ENCODE results near the gene CCNE1. TPM values are rescaled to one million over a fixed set of nuclear protein-coding genes. Genes with fewer than 3 reads are reported as not detected.

CCNE1 gene
- total RNA-seq, 1 donor from 2014 or later: 2.5 TPM

DNA sequence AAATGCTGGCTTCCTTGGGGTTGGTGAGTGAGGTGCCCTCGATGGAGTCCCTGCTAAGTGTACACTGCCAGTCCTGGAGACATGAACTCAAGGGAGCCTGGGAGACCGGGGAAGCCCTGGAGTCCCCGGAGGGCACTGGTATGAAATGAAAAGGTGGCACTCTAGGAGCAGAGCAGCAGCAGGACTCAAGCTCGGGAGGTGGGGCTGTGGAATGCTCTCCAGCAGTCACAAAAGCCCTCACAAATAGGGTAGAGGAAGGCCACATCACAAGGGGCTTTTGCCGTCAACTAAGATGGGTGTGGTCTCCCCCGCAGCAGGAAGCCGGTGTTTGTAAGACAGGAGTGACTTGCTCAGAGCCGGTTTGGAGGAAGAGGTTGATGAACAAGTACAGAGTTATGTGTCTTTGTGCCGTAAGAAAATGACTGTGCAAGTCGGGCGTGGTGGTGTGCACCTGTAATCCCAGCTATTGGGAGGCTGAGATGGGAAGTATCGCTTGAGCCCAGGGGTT lies 19.3 kb downstream of the CCNE1 start:
- TF ChIP-seq, protein P1, sequence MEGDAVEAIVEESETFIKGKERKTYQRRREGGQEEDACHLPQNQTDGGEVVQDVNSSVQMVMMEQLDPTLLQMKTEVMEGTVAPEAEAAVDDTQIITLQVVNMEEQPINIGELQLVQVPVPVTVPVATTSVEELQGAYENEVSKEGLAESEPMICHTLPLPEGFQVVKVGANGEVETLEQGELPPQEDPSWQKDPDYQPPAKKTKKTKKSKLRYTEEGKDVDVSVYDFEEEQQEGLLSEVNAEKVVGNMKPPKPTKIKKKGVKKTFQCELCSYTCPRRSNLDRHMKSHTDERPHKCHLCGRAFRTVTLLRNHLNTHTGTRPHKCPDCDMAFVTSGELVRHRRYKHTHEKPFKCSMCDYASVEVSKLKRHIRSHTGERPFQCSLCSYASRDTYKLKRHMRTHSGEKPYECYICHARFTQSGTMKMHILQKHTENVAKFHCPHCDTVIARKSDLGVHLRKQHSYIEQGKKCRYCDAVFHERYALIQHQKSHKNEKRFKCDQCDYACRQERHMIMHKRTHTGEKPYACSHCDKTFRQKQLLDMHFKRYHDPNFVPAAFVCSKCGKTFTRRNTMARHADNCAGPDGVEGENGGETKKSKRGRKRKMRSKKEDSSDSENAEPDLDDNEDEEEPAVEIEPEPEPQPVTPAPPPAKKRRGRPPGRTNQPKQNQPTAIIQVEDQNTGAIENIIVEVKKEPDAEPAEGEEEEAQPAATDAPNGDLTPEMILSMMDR (IDR thresholded peaks at IDR 0.05; ENCODE audit: insufficient read depth, low read length, poor library complexity, severe bottlenecking): no peak
- DNase-seq (ENCODE audit: low read depth): no peak
- Histone ChIP-seq H3K4me3 (ENCODE audit: low read depth, low read length) (no peak overlapping the region), H3K27me3 (ENCODE audit: control insufficient read depth, insufficient read depth, low read length) (no peaks in the 10 kb centered on the region), H3K36me3 (ENCODE audit: control insufficient read depth, insufficient read depth, low read length) (no peaks in the 10 kb centered on the region)

DNA sequence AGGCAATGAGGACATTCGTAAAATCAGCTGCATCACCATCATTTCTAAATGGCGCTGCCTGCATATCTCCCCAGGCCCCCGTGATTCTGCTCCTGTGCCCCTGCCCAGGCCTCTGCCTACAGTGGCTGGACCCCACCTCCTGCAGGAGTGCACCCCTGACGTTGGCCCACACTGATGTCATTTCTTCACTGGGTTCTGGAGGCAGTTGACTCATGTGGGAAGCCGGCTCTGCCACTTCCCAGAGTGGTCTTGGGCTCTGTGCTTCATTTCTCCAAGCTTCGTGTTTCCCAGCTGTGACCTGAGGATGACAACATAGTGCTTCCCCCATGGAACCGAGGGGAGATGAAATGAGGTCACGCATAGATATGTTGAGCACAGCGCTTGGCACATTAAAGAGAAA lies 19.9 kb downstream of the CCNE1 start:
- DNase-seq (ENCODE audit: low read depth): no peak
- Histone ChIP-seq H3K27me3 (ENCODE audit: control insufficient read depth, insufficient read depth, low read length) (no peaks in the 10 kb centered on the region), H3K36me3 (ENCODE audit: control insufficient read depth, insufficient read depth, low read length) (no peaks in the 10 kb centered on the region), H3K4me3 (ENCODE audit: low read depth, low read length) (no peak overlapping the region)
- TF ChIP-seq, protein P1 (IDR thresholded peaks at IDR 0.05; ENCODE audit: insufficient read depth, low read length, poor library complexity, severe bottlenecking): no peak

DNA sequence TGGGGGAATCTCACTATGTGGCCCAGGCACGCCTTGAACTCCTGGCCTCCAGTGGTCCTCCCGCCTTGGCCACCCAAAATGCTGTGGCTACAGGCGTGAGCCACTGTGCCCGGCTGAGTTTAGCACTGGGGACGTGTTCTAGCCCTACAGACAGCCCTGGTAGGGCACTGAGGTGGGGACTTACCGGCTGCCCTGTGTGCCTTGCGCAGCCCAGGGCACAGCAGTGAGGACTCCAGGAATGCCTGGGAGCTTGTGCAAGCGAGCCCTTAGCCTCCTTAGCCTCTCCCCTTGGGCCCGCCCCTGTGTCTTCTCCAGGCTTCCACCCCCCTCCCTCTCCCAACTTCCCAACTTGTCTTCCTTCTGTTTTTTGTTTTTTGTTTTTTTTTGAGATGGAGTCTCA lies 21.0 kb downstream of the CCNE1 start:
- no peak overlapping the region for H3K4me3 ChIP-seq (ENCODE audit: low read depth, low read length)
- TF ChIP-seq, protein P1 (IDR thresholded peaks at IDR 0.05; ENCODE audit: insufficient read depth, low read length, poor library complexity, severe bottlenecking): no peak
- H3K36me3 ChIP-seq (ENCODE audit: control insufficient read depth, insufficient read depth, low read length): no peaks in the 10 kb centered on the region
- no peaks in the 10 kb centered on the region for H3K27me3 ChIP-seq (ENCODE audit: control insufficient read depth, insufficient read depth, low read length)
- DNase-seq (ENCODE audit: low read depth): no peak

DNA sequence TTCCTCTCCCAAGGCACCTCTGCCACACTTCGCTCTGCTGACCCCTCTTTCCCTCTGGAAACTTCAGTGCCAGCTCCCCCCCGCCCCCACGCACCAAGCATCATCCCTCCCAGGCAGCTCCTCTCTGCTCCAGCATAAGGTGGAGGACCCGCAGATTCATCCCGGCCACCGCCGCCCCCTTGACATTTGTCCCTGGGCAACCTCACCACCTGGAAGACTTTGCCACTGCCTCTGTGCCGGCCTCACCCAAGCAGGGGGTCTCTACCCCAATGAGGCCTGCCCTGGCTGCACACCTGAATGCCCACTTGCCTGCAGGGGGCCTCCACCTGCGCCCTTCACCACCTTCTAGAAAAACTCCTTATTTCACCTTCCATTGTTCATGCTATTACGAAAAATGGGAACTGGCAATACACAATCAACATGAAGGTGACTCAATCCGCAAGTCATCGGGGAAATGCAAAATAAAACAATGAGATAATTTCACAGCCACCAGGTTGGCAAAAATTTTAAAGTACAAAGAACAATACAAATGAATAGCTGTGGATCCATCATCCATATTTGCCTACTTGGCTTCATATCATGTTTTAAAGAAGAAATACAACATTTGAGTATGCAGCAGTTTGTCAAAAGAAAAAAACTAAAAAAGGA lies 21.9 kb downstream of the CCNE1 start:
- Histone ChIP-seq H3K27me3 (ENCODE audit: control insufficient read depth, insufficient read depth, low read length) (no peaks in the 10 kb centered on the region), H3K36me3 (ENCODE audit: control insufficient read depth, insufficient read depth, low read length) (no peaks in the 10 kb centered on the region), H3K4me3 (ENCODE audit: low read depth, low read length) (no peak overlapping the region)
- DNase-seq (ENCODE audit: low read depth): no peak
- TF ChIP-seq, protein P1 (IDR thresholded peaks at IDR 0.05; ENCODE audit: insufficient read depth, low read length, poor library complexity, severe bottlenecking): no peak

DNA sequence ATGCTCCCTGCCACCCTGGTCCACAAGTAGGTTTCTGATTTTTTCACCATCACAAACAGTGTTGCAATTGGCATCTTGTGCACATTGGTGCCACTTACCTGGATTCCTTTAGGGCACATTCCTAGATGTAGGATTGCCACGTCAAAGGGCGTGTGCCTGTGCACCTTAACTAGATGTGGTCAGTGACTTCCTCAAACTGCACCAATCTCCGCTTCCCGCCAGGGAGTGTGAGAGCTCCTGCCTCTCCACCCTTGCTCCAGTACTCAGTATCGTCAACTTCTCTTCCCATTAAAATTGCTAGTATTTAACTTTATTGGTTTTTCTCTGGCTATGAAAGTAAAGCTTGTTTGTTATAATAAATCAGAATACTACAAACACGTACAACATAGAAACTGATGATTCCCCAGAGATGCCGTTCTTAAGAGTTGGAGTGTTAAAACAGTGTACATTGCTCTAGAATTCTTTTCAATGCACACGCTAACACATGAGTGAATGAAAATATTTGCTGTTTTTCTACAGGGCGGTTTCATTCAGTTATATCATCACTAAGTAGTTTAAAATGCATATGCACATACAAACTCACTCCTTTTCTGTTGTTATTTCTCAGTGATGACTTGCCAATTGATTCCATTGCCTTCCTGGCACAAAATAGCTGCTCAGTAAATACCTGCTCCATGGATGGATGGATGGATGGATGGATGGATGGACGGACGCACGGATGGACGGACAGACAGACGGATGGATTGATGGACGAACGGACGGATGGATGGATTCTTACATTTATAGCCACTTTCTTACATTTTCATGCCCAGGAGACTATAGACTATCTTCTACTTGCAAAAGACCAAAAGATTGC lies 23.4 kb downstream of the CCNE1 start:
- H3K4me3 ChIP-seq (ENCODE audit: low read depth, low read length): no peak overlapping the region
- TF ChIP-seq, protein P1 (IDR thresholded peaks at IDR 0.05; ENCODE audit: insufficient read depth, low read length, poor library complexity, severe bottlenecking): no peak
- no peak for DNase-seq (ENCODE audit: low read depth)
- no peaks in the 10 kb centered on the region for H3K36me3 ChIP-seq (ENCODE audit: control insufficient read depth, insufficient read depth, low read length)
- H3K27me3 ChIP-seq (ENCODE audit: control insufficient read depth, insufficient read depth, low read length): no peaks in the 10 kb centered on the region

All from kidney epithelial cell (primary cell).